GM06990 (cell line): Measurements from ENCODE around the gene PITX3.

Experiments
- DNase-seq: peaks from one replicate; pipeline ENCODE4 v3.0.0-alpha.2; 2011; ENCODE audit not compliant: insufficient read length; ENCODE audit errors: extremely low read depth
- H3K27me3 ChIP-seq: replicated peaks from 2 replicates; pipeline ENCODE4 v1.6.0; 2011; ENCODE audit warnings: low read length; ENCODE audit not compliant: control insufficient read depth, insufficient read depth
- H3K36me3 ChIP-seq: 2 replicates; pipeline ENCODE4 v1.5.1; 2011; ENCODE audit warnings: low read length; ENCODE audit not compliant: control insufficient read depth, insufficient read depth
- H3K4me3 ChIP-seq: replicated peaks from 2 replicates; pipeline ENCODE4 v1.5.1; 2011; ENCODE audit warnings: low read depth, mild to moderate bottlenecking, control low read depth, low read length
- TF ChIP-seq, protein P1 (sequence below): IDR thresholded peaks from 2 replicates; pipeline ENCODE4 v1.5.1; 2011; ENCODE audit warnings: low read length, control low read depth, mild to moderate bottlenecking, inconsistent platforms; ENCODE audit not compliant: insufficient read depth, poor library complexity, severe bottlenecking

Gene PITX3

DNA sequence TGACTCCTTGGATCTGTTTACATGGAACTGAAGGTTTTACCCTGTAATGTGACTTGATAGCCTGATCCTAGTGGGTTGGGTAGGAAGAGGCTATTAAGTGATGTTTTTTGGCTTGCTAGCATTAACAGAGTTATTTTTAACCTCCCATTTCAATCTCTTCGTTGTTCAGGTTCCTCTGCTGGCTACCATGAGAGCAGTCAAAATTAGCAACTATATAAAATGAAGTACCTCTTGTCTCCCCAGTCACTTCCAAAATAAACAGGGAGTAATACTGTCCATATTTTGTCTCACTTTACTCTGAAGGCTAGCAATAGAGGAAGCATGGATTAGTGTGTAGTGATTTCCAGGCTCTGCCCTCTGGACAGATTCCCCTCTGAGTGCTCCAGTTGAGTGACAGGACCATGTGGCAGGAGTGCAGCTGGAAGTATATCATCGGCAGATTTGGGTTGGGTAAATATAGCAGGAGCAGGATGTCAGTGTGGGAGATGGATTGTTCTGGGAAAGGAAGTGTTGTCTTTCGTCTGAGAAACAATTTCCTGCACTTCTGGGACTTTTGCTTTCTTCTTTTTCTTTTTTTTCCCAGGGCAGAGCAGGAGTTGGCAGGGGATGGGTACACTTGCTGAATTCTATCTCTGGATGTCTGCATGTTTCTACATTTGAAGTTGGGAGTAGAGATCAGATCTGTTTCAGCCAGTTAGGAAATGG is 39.2 kb upstream of the PITX3 start:
- no peak overlapping the region; the same call in 1 of the 2 replicates for H3K4me3 ChIP-seq
- DNase-seq: no peak
- TF ChIP-seq, protein P1, sequence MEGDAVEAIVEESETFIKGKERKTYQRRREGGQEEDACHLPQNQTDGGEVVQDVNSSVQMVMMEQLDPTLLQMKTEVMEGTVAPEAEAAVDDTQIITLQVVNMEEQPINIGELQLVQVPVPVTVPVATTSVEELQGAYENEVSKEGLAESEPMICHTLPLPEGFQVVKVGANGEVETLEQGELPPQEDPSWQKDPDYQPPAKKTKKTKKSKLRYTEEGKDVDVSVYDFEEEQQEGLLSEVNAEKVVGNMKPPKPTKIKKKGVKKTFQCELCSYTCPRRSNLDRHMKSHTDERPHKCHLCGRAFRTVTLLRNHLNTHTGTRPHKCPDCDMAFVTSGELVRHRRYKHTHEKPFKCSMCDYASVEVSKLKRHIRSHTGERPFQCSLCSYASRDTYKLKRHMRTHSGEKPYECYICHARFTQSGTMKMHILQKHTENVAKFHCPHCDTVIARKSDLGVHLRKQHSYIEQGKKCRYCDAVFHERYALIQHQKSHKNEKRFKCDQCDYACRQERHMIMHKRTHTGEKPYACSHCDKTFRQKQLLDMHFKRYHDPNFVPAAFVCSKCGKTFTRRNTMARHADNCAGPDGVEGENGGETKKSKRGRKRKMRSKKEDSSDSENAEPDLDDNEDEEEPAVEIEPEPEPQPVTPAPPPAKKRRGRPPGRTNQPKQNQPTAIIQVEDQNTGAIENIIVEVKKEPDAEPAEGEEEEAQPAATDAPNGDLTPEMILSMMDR: no peak
- no peaks in the 10 kb centered on the region for H3K27me3 ChIP-seq
- no peaks in the 10 kb centered on the region; the same call in none of the 2 replicates for H3K36me3 ChIP-seq

DNA sequence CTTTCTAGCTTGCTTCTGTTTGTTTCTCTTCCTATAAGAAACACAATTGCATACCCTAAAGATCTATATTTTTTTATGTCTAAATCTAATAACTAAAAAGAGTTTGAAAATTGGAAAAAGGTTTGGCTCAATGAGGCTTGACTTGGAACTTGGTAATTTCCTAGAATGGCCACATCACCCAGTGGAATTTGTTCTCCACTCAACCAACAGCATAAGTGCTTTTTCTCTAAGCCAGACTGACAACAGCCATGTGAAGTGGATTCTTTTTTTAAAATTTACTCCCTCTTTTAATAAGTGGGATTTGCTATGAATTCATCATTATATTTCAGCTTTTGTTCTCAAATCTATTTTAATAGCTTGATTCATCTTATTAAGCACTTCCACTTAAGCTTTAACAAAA is 37.8 kb upstream of the PITX3 start:
- no peaks in the 10 kb centered on the region for H3K27me3 ChIP-seq
- TF ChIP-seq, protein P1: no peak
- H3K36me3 ChIP-seq: no peaks in the 10 kb centered on the region; the same call in none of the 2 replicates
- no peak overlapping the region for H3K4me3 ChIP-seq
- DNase-seq: no peak

DNA sequence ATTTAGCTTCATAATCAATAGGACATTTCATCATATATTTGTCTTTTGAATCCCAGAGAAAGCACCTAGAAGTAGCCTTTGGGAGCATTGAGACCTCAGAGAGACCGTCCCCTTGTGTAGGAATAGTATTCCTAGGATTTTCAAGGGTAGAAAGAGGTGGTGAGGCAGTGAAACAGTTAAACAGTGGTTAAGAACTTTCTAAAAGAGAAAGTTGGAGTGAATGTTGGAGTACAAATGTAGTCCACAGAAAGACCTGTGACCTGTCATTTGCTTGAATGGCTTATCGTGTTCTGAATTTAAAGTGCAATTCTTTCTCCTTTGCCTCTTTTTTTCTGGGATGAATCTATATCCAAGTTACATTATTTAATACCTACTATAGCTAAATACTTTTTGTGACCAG is 34.0 kb upstream of the PITX3 start:
- no peak overlapping the region for H3K4me3 ChIP-seq
- no peaks in the 10 kb centered on the region; the same call in 1 of the 2 replicates for H3K36me3 ChIP-seq
- no peak for DNase-seq
- TF ChIP-seq, protein P1: no peak
- no peaks in the 10 kb centered on the region for H3K27me3 ChIP-seq

DNA sequence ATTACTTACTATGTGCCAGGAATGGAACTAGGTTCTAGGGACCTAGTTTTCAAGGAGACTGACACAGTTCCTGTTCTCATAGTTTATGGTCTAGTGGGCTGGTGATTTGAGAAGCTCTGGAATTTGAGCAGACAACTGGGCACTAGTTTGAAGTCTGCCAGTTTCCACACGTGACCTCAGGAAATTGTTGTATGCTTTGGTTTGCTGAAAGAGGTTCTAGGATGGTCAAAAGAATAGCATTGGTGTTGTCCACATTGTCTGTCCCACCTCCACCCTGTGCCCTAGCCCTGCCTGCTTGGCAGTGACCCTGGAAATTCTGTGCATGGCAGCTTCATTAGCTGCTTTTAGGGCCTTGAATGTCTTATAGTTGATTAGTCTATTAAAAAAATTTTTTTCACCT is 32.8 kb upstream of the PITX3 start:
- Histone ChIP-seq H3K36me3 (no peaks in the 10 kb centered on the region; the same call in none of the 2 replicates), H3K27me3 (no peaks in the 10 kb centered on the region), H3K4me3 (no peak overlapping the region)
- DNase-seq: no peak
- TF ChIP-seq, protein P1: no peak

DNA sequence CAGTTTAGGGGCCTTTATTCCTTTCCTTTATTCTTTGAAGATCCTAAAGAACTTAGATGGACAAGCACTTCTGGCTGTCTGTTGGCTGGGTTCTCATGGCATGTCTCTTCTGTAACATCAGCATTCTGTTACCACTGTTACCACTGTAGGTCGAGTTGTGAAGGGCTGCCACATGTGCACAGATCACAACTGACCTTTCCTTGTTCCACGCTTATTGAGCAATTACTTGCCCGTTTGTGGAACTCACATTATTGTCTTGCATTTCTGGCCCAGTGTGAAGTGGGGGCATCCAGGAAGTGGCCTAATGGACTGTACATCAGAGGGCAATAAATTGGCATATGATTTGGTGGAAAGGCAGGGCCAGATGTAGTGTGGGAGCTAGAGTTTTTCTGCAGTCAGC is 27.7 kb upstream of the PITX3 start:
- Histone ChIP-seq H3K4me3 (no peak overlapping the region), H3K36me3 (no peaks in the 10 kb centered on the region; the same call in none of the 2 replicates), H3K27me3 (no peaks in the 10 kb centered on the region)
- no peak for DNase-seq
- TF ChIP-seq, protein P1: no peak
